Stimulated activated effector memory CD8-positive, alpha-beta T cell treated with anti-CD3 and anti-CD28 coated beads, Interleukin-12 subunit alpha, Interleukin-12 subunit beta, amount 100 ng/mL, for 72 hours (primary cell): Measurements from ENCODE around the gene ZNF525.
A peak's percentile ranks its signal among the peaks of the same experiment; 100 is the strongest.

Experiments
- ATAC-seq: fragments of 150-1000 bp; cut with Tn5 transposase; 2 replicates; pipeline ENCODE4 v1.10.0; 2021
- DNase-seq, 2 donors: peaks; one replicate each; pipeline ENCODE4 v3.0.0; 2021 to 2022; ENCODE audit warnings: low spot score in 2 of 2
- H3K27ac Mint-ChIP-seq: one replicate; pipeline ENCODE4 v1.8.0; 2022; ENCODE audit warnings: mild to moderate bottlenecking, mixed read lengths
- H3K36me3 Mint-ChIP-seq: one replicate; pipeline ENCODE4 v1.8.0; 2022; ENCODE audit warnings: mild to moderate bottlenecking, mixed read lengths
- H3K4me1 Mint-ChIP-seq: one replicate; pipeline ENCODE4 v1.8.0; 2022; ENCODE audit warnings: mixed read lengths
- H3K4me3 Mint-ChIP-seq: one replicate; pipeline ENCODE4 v1.8.0; 2022; ENCODE audit warnings: mild to moderate bottlenecking, mixed read lengths
- H3K9me3 Mint-ChIP-seq: one replicate; pipeline ENCODE4 v1.8.0; 2022; ENCODE audit warnings: mixed read lengths

ZNF525 gene

GRCh38 chr19:53424968-53425597 is 59.6 kb downstream of the ZNF525 start:
- no peaks in the 10 kb centered on the region for H3K36me3 Mint-ChIP-seq
- H3K9me3 Mint-ChIP-seq = no peaks in the 10 kb centered on the region
- no peak overlapping the region for H3K27ac Mint-ChIP-seq
- ATAC-seq = peak; percentile 84
- no peak overlapping the region for H3K4me3 Mint-ChIP-seq
- peak; percentile 29 to 75 for DNase-seq
- H3K4me1 Mint-ChIP-seq = no peaks in the 10 kb centered on the region

- peaks cover 3% of the 10 kb centered on the region for H3K9me3 Mint-ChIP-seq
- DNase-seq (peak; percentile 98), ATAC-seq (peak; percentile 98)
- peaks cover 52% of the 10 kb centered on the region for H3K36me3 Mint-ChIP-seq
- H3K4me1 Mint-ChIP-seq = peaks cover 21% of the 10 kb centered on the region
- peak within 1 kb of the TSS; percentile 95 for H3K4me3 Mint-ChIP-seq
- peak within 1 kb of the TSS; percentile 95 for H3K27ac Mint-ChIP-seq
Observed at GRCh38 chr19:53431399-53432087, 66.0 kb downstream of the ZNF525 start, which contains the start of gene ZNF761. ZNF761 (plus strand) TSS chr19:53431984; CDS start chr19:53447269, 15,285 bp downstream.

GRCh38 chr19:53432088-53432661 is 66.7 kb downstream of the ZNF525 start:
- peak; percentile 38 for ATAC-seq
- Mint-ChIP-seq H3K9me3 (peaks cover 3% of the 10 kb centered on the region), H3K27ac (peak overlapping the region; percentile 95), H3K4me3 (peak overlapping the region; percentile 95), H3K4me1 (peaks cover 21% of the 10 kb centered on the region), H3K36me3 (peaks cover 59% of the 10 kb centered on the region)
- peak in 1 of 2 donors; percentile 7 for DNase-seq
